ENCODE data around the gene RNF144A. TPM values are rescaled to one million over a fixed set of nuclear protein-coding genes. Genes with fewer than 3 reads are reported as not detected.
A peak's percentile ranks its signal among the peaks of the same experiment; 100 is the strongest.

Gene RNF144A
- total RNA-seq, 6 donors from 2014 or later: 9.9 to 20.7 (median 13.4) TPM

DNA sequence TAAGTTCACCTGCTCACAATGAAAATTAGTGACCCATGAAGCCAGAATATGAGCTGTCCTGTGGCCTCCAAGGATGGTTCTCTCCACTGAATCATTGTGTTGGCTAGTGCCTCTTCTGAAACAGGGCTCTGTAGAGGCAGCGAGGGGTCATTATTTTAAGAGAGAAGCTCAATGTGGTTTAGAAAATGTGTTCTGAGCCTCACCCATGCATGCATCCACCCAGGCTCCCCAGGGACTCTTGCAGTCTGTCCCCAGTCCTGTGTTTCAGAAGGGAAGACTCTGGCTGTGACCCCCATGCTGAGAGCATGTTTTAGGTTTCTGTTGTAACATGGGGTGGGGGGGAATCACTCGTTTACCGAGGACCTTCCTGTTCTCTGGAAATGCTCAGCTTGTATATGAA lies 135.2 kb downstream of the RNF144A start:
- 56 to 73% methylated on average over 3 of the region's 3 CpGs for WGBS, 2 donors
- peaks cover 0 to 1% (median under 1%) of the 10 kb centered on the region in 4 donors for H3K4me1 ChIP-seq
- TF ChIP-seq, protein P1, sequence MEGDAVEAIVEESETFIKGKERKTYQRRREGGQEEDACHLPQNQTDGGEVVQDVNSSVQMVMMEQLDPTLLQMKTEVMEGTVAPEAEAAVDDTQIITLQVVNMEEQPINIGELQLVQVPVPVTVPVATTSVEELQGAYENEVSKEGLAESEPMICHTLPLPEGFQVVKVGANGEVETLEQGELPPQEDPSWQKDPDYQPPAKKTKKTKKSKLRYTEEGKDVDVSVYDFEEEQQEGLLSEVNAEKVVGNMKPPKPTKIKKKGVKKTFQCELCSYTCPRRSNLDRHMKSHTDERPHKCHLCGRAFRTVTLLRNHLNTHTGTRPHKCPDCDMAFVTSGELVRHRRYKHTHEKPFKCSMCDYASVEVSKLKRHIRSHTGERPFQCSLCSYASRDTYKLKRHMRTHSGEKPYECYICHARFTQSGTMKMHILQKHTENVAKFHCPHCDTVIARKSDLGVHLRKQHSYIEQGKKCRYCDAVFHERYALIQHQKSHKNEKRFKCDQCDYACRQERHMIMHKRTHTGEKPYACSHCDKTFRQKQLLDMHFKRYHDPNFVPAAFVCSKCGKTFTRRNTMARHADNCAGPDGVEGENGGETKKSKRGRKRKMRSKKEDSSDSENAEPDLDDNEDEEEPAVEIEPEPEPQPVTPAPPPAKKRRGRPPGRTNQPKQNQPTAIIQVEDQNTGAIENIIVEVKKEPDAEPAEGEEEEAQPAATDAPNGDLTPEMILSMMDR (IDR thresholded peaks at IDR 0.05): no peak
- TF ChIP-seq POLR2AphosphoS5 (IDR thresholded peaks at IDR 0.05) (no peak), POLR2A (IDR thresholded peaks at IDR 0.05) (no peak)
- no peak for DNase-seq
- no peak overlapping the region for H3K27ac ChIP-seq
- H3K4me3 ChIP-seq: no peak overlapping the region
- no peaks in the 10 kb centered on the region for H3K9me3 ChIP-seq
- H3K27me3 ChIP-seq: no peaks in the 10 kb centered on the region
- no peak for ATAC-seq (ENCODE audit: low FRiP score in 2 of 2)
- no peaks in the 10 kb centered on the region for H3K36me3 ChIP-seq

DNA sequence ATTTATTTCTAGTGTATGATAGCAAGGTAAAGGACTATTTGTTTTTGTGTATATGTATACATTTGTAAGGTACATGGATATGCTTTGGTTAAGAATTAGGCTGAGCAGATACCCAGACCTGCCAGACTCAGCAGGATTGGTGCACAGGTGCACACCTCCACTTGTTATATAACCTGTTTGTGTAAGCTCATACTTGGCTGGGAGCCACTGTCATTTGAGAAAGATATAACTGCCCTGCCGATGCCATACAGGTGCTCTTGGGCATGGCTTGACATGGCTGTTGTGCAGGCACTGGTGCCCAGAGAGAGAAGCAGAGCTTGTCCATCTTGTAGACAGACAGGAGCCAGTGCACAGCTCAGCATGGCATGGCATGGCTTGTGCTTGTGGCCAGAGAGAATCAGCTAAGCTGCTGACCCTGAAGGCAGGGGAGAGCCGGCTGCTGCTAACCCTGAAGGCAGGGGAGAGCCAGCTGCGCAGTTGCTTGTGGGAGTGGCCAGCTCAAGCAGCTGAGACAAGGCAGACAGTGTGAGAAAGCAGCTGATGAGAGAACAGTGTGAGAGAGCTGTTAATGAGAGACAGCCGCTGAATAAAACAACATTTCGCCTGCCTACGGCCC lies 136.5 kb downstream of the RNF144A start:
- Histone ChIP-seq H3K4me1 (peaks cover 0 to 3% (median under 1%) of the 10 kb centered on the region in 4 donors), H3K9me3 (no peaks in the 10 kb centered on the region), H3K36me3 (no peaks in the 10 kb centered on the region), H3K27me3 (no peaks in the 10 kb centered on the region), H3K27ac (no peak overlapping the region), H3K4me3 (no peak overlapping the region)
- WGBS, 2 donors: 84 to 87% methylated on average over 5 of the region's 6 CpGs
- ATAC-seq (ENCODE audit: low FRiP score in 2 of 2): no peak
- DNase-seq: no peak
- TF ChIP-seq POLR2A (IDR thresholded peaks at IDR 0.05): no peak
- TF ChIP-seq POLR2AphosphoS5 (IDR thresholded peaks at IDR 0.05): no peak
- TF ChIP-seq EP300 (IDR thresholded peaks at IDR 0.05): no peak
- TF ChIP-seq, protein P1 (IDR thresholded peaks at IDR 0.05): no peak

- ATAC-seq (ENCODE audit: low FRiP score in 2 of 2) (peak in 1 of 2 donors; percentile 49), DNase-seq (no peak)
- Histone ChIP-seq H3K36me3 (no peaks in the 10 kb centered on the region), H3K4me3 (no peak overlapping the region), H3K27ac (peak overlapping the region in 1 of 4 donors; percentile 37), H3K4me1 (peaks cover 0 to 5% (median 4%) of the 10 kb centered on the region in 4 donors), H3K9me3 (no peaks in the 10 kb centered on the region), H3K27me3 (no peaks in the 10 kb centered on the region)
- TF ChIP-seq POLR2A (IDR thresholded peaks at IDR 0.05) (no peak), POLR2AphosphoS5 (IDR thresholded peaks at IDR 0.05) (no peak), EP300 (IDR thresholded peaks at IDR 0.05) (no peak)
- TF ChIP-seq, protein P1 (IDR thresholded peaks at IDR 0.05): no peak
- WGBS, 2 donors: 46 to 48% methylated on average over 4 of the region's 4 CpGs
Observed at GRCh38 chr2:7057865-7058400, 140.7 kb downstream of the RNF144A start.

DNA sequence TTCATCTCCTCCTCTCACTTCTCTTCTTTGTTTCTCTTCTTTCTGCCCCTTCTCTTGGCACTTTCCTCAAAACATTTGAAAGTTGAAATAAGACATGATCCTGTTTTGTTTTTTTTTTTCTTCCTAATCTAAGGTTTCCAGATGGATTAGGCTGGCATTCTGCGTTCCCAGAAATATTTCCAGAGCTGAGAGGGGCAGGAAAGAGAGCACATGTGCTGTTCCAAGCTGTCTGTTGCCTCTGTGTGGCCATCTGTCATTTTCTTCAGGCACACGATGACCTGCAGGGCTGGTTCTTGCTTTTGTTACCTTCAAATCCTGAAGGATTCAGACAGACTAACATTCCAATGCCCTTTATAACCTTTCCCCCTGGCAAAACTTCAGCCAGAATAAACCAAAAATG lies 142.9 kb downstream of the RNF144A start:
- no peak overlapping the region for H3K4me3 ChIP-seq
- H3K9me3 ChIP-seq: no peaks in the 10 kb centered on the region
- no peak for ATAC-seq (ENCODE audit: low FRiP score in 2 of 2)
- H3K36me3 ChIP-seq: no peaks in the 10 kb centered on the region
- H3K27ac ChIP-seq: no peak overlapping the region
- H3K4me1 ChIP-seq: peaks cover 0 to 5% (median 4%) of the 10 kb centered on the region in 4 donors
- DNase-seq: no peak
- no peaks in the 10 kb centered on the region for H3K27me3 ChIP-seq
- TF ChIP-seq POLR2AphosphoS5 (IDR thresholded peaks at IDR 0.05) (no peak), POLR2A (IDR thresholded peaks at IDR 0.05) (no peak), EP300 (IDR thresholded peaks at IDR 0.05) (no peak)
- TF ChIP-seq, protein P1 (IDR thresholded peaks at IDR 0.05): no peak
- WGBS, 2 donors: 22 to 53% methylated on average over 2 of the region's 2 CpGs
